DLD1 (cell line): Measurements from ENCODE around the gene EEIG1.

Experiments used
- in situ Hi-C: cut with HindIII; loops from 2 replicates; pipeline ENCODE4 v1.10.0; 2017; ENCODE audit warnings: low sequenced_read_pairs

Gene EEIG1

GRCh38 chr9:127942216-127943010, 38.4 kb downstream of the EEIG1 start:
- in situ Hi-C loops, result no loop called here

DNA sequence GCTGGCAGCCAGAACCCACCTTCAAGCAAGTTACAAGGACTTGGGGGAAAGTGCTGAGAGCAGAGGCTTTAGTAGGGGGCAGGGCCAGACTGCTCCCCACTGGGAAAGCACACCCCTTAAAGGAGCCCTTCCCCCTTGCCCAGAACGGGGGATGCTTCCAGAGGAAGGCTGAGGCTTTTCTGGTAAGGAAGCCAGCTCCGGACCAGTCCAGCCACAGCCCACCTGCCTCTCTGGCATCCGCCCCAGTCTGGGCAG, 38.9 kb downstream of the EEIG1 start:
- in situ Hi-C loops, result no loop called here

DNA sequence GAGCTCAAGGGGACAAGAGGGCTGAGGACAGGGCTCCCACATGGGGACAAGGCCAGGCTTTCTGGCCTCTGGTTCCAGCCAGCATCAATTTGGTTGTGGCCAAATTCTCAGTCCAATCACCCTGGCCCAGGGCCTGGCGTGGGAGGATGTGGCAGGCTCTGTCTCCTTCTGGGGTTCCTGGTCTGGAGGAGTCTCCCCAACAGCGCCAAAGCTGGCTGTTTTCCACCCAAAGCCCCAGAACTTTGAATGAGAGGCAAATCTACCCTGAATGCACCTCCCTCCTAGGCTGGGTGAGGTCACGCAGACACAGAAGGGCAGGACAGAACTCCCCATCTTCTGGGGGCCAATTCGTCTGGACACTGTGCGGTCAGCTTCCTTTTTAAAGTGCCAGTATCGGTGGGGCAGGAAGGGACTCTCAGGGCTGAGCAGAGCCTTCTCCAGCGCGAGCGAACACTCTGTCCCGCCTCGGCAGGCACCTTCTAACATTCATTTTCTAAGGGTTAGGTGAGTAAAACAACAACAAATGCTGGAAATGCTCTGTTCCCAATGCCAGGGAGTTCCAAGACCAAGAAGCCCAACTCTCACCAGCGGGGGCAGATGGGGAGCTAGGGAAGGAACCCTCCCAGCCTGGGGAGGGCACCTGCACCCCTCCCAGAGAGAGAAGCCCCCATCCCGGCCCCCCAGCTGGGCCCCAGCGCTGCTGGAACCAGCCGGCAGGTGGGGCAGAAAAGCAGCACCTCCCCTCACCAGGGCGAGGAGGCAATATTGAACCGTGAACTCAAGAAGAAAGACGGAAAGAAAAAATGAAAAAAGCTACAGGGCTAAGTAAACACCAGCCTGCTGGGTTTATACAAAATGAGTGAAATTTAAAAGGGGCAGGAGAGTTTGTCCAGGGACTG, 39.5 kb downstream of the EEIG1 start:
- in situ Hi-C loops, result no loop called here

GRCh38 chr9:127940593-127940992, 40.2 kb downstream of the EEIG1 start:
- in situ Hi-C loops, result no loop called here

DNA sequence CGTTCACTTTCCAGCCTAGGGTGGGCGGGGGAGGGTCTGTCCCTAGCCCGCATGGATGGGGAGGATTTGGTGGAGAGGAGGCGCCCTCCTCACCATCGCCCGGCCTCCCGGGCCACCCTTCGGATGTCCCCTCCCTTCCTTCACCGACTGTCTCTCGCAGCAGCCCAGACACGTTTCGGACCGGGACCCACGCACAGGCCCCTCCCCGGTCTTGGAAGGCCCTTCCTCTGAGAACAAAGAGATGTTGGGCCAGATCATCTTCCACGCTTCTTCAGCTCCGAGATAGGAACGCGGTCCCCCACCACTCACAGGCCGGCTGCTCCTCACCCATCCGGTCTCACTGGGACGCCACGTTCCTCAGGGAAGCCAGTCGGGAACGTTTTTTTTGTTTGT, 42.5 kb downstream of the EEIG1 start:
- in situ Hi-C loops, result loop anchor here (10.0 kb wide), 1 partner anchor 157 kb away; no protein-coding TSS in a partner anchor

DNA sequence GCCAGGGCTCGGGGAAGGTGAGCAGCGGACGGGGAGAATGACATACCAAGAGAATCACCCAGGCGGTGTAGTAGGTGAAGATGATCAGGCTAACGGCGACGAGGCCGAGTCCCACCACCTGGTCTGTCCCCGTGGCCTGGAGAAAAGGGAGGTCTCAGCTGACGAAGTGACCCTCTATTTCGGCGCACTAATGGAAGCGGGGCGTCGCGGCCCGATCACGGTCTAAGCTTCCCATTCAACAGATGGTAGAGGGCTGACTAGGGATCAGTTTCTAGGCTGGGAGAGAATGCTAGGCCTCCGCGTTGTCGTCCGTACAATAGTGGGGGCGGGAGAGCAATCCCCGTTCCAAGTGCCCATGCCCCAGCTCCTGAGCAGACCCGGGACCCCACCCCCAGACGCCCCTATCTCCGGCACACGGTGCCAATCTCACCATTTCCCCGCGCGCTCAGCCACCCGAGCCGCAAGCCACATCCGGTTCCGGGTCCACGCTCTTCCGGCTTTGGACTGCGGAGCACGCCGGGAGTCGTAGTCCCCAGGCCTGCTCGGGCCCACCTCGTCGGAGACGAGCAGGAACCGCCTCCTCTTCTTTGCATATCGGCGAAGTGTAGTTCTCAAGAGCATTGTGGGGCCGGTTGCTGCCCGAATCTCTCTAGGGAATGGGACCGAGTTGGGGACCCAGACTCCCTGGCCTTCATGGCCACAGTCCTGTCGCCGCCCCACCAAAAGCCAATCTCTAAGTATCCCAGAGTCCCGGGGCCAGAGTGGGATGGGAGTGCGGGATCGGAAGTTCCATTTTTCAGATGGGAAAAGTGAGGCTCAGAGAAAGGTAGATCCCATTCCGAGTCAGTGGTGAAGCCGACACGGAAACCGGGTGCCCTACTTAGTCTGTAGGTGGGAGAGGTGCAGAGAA, 43.1 kb downstream of the EEIG1 start, which contains the start of gene DPM2:
Gene DPM2 (minus strand): TSS at position 467 of the 910 bp plus-strand sequence. CDS start 34 bp downstream, at position 433.
- in situ Hi-C loops, result loop anchor here (10.0 kb wide), 1 partner anchor 157 kb away; no protein-coding TSS in a partner anchor

GRCh38 chr9:127937056-127937387, 43.8 kb downstream of the EEIG1 start:
- in situ Hi-C loops, result loop anchor here (10.0 kb wide), 1 partner anchor 158 kb away; no protein-coding TSS in a partner anchor

DNA sequence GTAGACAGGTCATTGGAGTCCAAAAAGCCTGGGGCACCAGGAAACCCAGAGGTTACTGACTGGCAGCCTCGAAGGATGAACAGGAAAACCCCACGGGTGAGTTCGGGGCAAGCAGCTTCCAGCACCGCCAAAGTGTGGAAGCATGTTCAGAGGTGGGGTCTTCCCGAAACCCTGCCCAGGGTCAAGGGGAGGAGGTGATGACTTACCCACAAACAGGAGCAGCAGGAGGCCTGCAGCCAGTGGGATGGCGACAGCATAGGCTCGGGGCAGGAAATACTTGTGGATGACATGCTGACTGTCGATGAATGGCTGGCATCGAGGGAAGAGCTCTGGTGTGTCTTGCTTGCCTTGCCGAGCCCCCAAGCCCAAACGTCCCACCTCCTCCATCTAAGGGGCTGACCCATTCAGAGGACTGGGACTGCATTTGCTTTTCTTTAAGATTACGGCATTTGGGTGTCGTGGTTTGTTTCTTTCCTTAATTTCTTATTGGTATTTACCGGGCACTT, 44.4 kb downstream of the EEIG1 start:
- in situ Hi-C loops, result loop anchor here (10.0 kb wide), 1 partner anchor 158 kb away; no protein-coding TSS in a partner anchor

DNA sequence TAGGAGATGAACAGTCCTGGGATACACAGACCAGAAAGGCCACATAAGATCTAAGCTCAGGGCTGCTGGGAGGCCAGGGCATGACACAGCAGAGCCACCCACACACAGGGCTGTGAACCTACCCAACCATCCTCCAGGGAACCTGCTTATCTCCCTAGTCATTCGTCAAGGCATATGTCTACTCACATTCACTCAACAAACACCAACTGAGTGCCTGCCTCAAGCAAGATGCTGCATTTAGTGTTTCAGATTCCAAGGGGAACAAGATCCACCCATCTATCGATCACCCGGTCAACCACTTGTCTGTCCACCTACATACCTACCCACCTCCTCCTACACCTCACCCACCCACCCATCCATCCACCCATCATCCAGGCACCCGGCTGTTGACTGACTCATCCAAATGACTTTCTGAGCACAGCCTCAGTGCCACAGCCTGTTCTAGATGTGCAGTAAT, 45.0 kb downstream of the EEIG1 start:
- in situ Hi-C loops, result loop anchor here (10.0 kb wide), 1 partner anchor 159 kb away; no protein-coding TSS in a partner anchor

DNA sequence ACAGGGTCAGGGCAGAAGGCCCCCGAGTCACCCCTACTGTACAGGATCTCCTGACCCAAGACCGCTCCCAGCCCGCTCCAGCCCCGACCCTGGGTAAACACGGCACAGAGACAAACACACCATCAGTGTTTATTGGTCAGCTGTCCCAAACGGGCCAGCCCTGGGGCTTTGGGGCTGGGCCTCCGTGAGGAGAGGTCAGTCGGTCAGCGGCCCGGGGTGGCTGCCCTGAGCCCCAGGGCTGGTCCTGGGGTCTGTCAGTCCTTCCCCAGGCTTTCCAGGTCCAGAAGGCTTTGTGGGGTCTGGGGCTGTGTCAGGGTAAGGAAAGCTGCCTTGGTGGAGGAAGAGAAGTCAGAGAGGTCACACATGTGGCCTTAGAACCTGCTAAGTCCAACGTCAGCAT, 45.8 kb downstream of the EEIG1 start:
- in situ Hi-C loops, result loop anchor here (10.0 kb wide), 1 partner anchor 160 kb away; no protein-coding TSS in a partner anchor

- in situ Hi-C loops, result loop anchor here (10.0 kb wide), 1 partner anchor 161 kb away; no protein-coding TSS in a partner anchor
Measured at GRCh38 chr9:127934248-127934647, 46.5 kb downstream of the EEIG1 start.

- in situ Hi-C loops, result loop anchor here (10.0 kb wide), 1 partner anchor 164 kb away; no protein-coding TSS in a partner anchor
Measured at GRCh38 chr9:127931092-127931881, 49.5 kb downstream of the EEIG1 start.
